Duodenal mucosa (tissue), 2 donors: ENCODE results near the gene SLC37A1.

Source experiments
- H3K27ac ChIP-seq: one replicate; pipeline ENCODE4 v1.7.0; 2013; ENCODE audit warnings: low read depth, low read length
- H3K27me3 ChIP-seq, 2 donors: one replicate each; pipeline ENCODE4 v1.7.0; 2013; ENCODE audit warnings: low read length in 2 of 2, control low read depth in 1 of 2; ENCODE audit not compliant: insufficient read depth in 2 of 2, control insufficient read depth in 1 of 2
- H3K36me3 ChIP-seq, 2 donors: one replicate each; pipeline ENCODE4 v1.7.0; 2013; ENCODE audit warnings: low read length in 2 of 2, control low read depth in 1 of 2; ENCODE audit not compliant: insufficient read depth in 2 of 2, control insufficient read depth in 1 of 2
- H3K4me1 ChIP-seq, 2 donors: one replicate each; pipeline ENCODE4 v1.7.0; 2013; ENCODE audit warnings: low read length in 2 of 2, control low read depth in 1 of 2; ENCODE audit not compliant: insufficient read depth in 2 of 2, control insufficient read depth in 1 of 2
- H3K4me3 ChIP-seq, 2 donors: one replicate each; pipeline ENCODE4 v1.7.0; 2013; ENCODE audit warnings: low read length in 2 of 2, low read depth in 1 of 2
- H3K9ac ChIP-seq, 2 donors: one replicate each; pipeline ENCODE4 v1.7.0; 2013; ENCODE audit warnings: low read length in 2 of 2, low read depth in 1 of 2
- H3K9me3 ChIP-seq, 2 donors: one replicate each; pipeline ENCODE4 v1.7.0; 2013; ENCODE audit warnings: low read length in 2 of 2, control low read depth in 1 of 2; ENCODE audit not compliant: control insufficient read depth in 1 of 2

SLC37A1 gene

GRCh38 chr21:42524341-42525028 is 10.8 kb downstream of the SLC37A1 start:
- no peaks in the 10 kb centered on the region for H3K27me3 ChIP-seq
- peaks cover 66 to 71% of the 10 kb centered on the region in 2 donors for H3K4me1 ChIP-seq
- peak overlapping the region; percentile 60 for H3K27ac ChIP-seq
- no peaks in the 10 kb centered on the region for H3K9me3 ChIP-seq
- H3K36me3 ChIP-seq, result peaks cover 31 to 40% of the 10 kb centered on the region in 2 donors
- H3K9ac ChIP-seq, result peak overlapping the region; percentile 20 to 28
- H3K4me3 ChIP-seq, result peak overlapping the region; percentile 37 to 41

- H3K27me3 ChIP-seq, result no peaks in the 10 kb centered on the region
- H3K9me3 ChIP-seq, result no peaks in the 10 kb centered on the region
- H3K9ac ChIP-seq, result peak overlapping the region; percentile 14 to 20
- H3K4me1 ChIP-seq, result peaks cover 66 to 71% of the 10 kb centered on the region in 2 donors
- H3K4me3 ChIP-seq, result peak overlapping the region; percentile 37 to 41
- H3K36me3 ChIP-seq, result peaks cover 31 to 39% of the 10 kb centered on the region in 2 donors
- peak overlapping the region; percentile 60 for H3K27ac ChIP-seq
These were observed 11.5 kb downstream of the SLC37A1 start for GRCh38 chr21:42525029-42525581.

DNA sequence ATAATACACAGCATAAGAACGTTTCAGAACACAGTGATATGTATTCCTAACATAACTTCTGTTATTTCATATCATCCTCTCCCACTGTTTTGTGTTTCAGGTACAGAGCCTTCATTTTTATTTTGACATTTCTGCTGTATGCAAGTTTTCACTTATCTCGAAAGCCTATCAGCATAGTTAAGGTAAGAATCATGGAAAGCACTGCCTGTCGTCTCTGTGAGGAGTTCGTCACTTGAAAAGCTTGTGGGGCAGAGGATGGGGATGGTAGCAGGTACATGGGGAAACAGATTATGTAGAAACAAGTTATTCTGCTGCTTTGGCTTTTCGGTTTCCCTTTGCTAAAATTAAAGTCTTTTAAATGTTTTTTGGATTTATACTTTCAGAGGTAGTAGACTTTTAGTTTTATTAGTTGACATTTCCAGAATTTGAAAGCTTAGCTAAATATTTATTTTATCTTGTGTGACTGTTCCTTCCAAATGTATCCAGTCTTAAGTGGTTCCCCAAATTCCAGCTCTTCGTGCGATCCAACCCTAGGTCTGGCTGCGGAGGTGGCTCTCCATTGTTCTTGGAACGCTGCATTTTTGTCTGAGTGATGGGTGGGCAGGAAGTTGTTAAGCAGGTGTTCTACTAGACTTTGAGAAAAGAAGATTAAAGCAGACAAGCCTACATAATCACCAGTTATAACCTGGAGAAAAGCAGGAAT is 12.2 kb downstream of the SLC37A1 start:
- Histone ChIP-seq H3K27ac (no peak overlapping the region), H3K4me3 (peak overlapping the region in 1 of 2 donors; percentile 8), H3K27me3 (no peaks in the 10 kb centered on the region), H3K9me3 (no peaks in the 10 kb centered on the region), H3K4me1 (peaks cover 64% of the 10 kb centered on the region in 2 donors), H3K36me3 (peaks cover 28 to 38% of the 10 kb centered on the region in 2 donors), H3K9ac (peak overlapping the region; percentile 14 to 28)

DNA sequence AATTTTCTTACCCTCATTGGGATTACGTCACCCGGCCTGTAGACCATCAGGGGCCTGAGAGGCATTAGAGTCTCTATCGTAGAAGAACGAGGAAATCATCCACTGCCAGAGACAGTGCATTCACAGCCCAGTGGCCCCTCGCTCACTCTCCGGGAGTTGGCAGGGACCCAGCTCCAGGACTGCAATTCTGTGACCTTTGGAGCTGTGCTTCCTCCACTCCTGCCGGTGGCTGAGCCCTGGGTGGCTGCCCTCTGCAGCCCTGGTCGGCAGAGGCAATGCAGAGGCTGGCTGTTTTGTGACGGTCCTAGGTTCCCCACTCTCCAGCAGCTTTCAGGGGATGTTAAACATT is 12.7 kb downstream of the SLC37A1 start:
- peak overlapping the region; percentile 0 to 8 for H3K4me3 ChIP-seq
- no peak overlapping the region for H3K27ac ChIP-seq
- peaks cover 59% of the 10 kb centered on the region in 2 donors for H3K4me1 ChIP-seq
- no peaks in the 10 kb centered on the region for H3K27me3 ChIP-seq
- peaks cover 24 to 34% of the 10 kb centered on the region in 2 donors for H3K36me3 ChIP-seq
- peak overlapping the region; percentile 11 to 28 for H3K9ac ChIP-seq
- H3K9me3 ChIP-seq, result no peaks in the 10 kb centered on the region

DNA sequence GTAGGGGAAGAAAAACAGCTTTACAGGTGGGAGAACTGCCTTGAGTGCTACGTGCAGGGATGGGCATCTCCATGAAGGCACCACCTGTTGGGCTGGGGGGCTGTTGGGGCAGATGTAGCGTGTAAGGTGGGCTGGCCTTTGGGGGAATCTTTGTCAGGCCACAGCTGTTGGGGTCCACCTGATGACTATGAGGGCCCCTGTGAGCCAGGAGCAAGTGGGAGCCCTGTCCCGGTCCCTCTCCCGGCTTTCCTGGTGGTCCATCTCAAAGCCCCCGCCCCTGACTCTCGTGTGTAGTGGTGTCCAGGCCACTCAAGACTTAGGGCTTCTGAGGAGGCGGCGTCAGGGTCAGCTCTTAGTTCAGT is 13.5 kb downstream of the SLC37A1 start:
- H3K9ac ChIP-seq, result peak overlapping the region in 1 of 2 donors; percentile 45
- H3K36me3 ChIP-seq, result peaks cover 17 to 28% of the 10 kb centered on the region in 2 donors
- peaks cover 57 to 58% of the 10 kb centered on the region in 2 donors for H3K4me1 ChIP-seq
- no peaks in the 10 kb centered on the region for H3K27me3 ChIP-seq
- peak overlapping the region; percentile 58 for H3K27ac ChIP-seq
- H3K4me3 ChIP-seq, result no peak overlapping the region
- no peaks in the 10 kb centered on the region for H3K9me3 ChIP-seq

- no peaks in the 10 kb centered on the region for H3K27me3 ChIP-seq
- peaks cover 12 to 25% of the 10 kb centered on the region in 2 donors for H3K36me3 ChIP-seq
- H3K4me3 ChIP-seq, result peak overlapping the region; percentile 55 to 57
- H3K9me3 ChIP-seq, result no peaks in the 10 kb centered on the region
- H3K9ac ChIP-seq, result peak overlapping the region; percentile 45 to 58
- H3K4me1 ChIP-seq, result peaks cover 61 to 62% of the 10 kb centered on the region in 2 donors
- H3K27ac ChIP-seq, result peak overlapping the region; percentile 58
These were observed 14.0 kb downstream of the SLC37A1 start for GRCh38 chr21:42527489-42528158.

DNA sequence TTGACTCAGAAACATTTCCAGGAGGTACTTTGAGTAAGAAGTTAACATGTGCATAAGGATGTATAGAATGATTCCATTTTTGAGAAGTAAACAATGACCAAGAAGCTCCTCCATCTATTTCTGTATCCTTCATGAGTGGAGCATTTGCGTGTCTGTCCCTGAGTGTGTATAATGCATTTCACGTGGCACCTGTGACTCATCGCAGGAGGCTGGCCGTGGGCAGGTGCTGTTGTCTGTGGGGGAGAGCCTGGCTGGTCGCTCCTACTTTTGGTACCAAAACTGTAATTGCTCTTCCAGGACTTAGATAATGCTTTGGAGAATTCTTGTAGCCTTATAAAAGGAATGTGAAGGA is 16.5 kb downstream of the SLC37A1 start:
- Histone ChIP-seq H3K9me3 (no peaks in the 10 kb centered on the region), H3K27ac (no peak overlapping the region), H3K4me1 (peaks cover 62 to 64% of the 10 kb centered on the region in 2 donors), H3K36me3 (peaks cover 9 to 31% of the 10 kb centered on the region in 2 donors), H3K27me3 (no peaks in the 10 kb centered on the region), H3K4me3 (no peak overlapping the region), H3K9ac (no peak overlapping the region)

DNA sequence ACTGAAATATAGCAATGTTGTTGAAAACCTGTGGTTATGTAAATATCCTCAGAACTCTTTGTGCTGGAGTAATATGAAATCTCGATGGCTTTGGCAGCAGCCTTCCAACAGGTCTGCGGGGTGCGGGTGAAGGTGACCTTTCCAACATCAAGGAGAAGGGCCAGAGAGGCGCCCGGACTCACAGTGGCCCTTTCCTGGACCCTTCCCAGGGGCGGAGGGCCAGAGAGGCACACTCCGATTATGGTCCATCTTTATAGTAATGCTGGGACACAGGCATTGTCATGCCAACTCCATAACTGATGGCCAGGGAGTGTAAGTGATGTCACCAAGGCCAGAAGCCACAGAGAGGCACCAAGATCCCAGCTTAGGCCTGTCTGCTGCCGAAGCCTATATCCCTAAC is 18.1 kb downstream of the SLC37A1 start:
- Histone ChIP-seq H3K27ac (no peak overlapping the region), H3K9me3 (no peaks in the 10 kb centered on the region), H3K4me3 (no peak overlapping the region), H3K4me1 (peaks cover 56 to 62% of the 10 kb centered on the region in 2 donors), H3K27me3 (no peaks in the 10 kb centered on the region), H3K9ac (no peak overlapping the region), H3K36me3 (peaks cover 23 to 47% of the 10 kb centered on the region in 2 donors)

- H3K36me3 ChIP-seq, result peaks cover 29 to 55% of the 10 kb centered on the region in 2 donors
- peak overlapping the region in 1 of 2 donors; percentile 20 for H3K9ac ChIP-seq
- no peak overlapping the region for H3K27ac ChIP-seq
- H3K4me3 ChIP-seq, result no peak overlapping the region
- no peaks in the 10 kb centered on the region for H3K27me3 ChIP-seq
- peaks cover 52 to 56% of the 10 kb centered on the region in 2 donors for H3K4me1 ChIP-seq
- no peaks in the 10 kb centered on the region for H3K9me3 ChIP-seq
These were observed 19.0 kb downstream of the SLC37A1 start for GRCh38 chr21:42532466-42533181.
